Thyroid gland (tissue), 4 donors: ENCODE data around the gene YJEFN3. TPM values are rescaled to one million over a fixed set of nuclear protein-coding genes. Genes with fewer than 3 reads are reported as not detected.

Source experiments
- DNase-seq, 2 donors: peaks; one replicate each; pipeline ENCODE4 v3.0.0-alpha.2; 2019
- H3K27ac ChIP-seq, 3 donors: fragments of 200-600 bp; sonication (generic); 1 replicate in 2 of 3; 2 replicates in 1 of 3; pipeline ENCODE4 v1.5.1; 2016 to 2019; ENCODE audit warnings: mild to moderate bottlenecking in 1 of 3, moderate library complexity in 1 of 3
- H3K27me3 ChIP-seq: fragments of 200-600 bp; sonication (generic); one replicate; pipeline ENCODE4 v1.5.1; 2019
- H3K36me3 ChIP-seq, 2 donors: fragments of 200-600 bp; sonication (generic); one replicate each; pipeline ENCODE4 v1.5.1; 2016 to 2019
- H3K4me1 ChIP-seq, 2 donors: fragments of 200-600 bp; sonication (generic); one replicate each; pipeline ENCODE4 v1.5.1; 2017 to 2019
- H3K4me3 ChIP-seq, 3 donors: fragments of 200-600 bp; sonication (generic); replicated peaks in 1 of 3; 1 replicate in 2 of 3; 2 replicates in 1 of 3; pipeline ENCODE4 v1.5.1; 2016; ENCODE audit warnings: mild to moderate bottlenecking in 1 of 3
- H3K9me3 ChIP-seq: fragments of 200-600 bp; sonication (generic); one replicate; pipeline ENCODE4 v1.5.1; 2017
- POLR2A ChIP-seq, 2 donors: fragments of 450-650 bp; IDR thresholded peaks; one replicate each; pipeline ENCODE4 v1.6.1; 2017; ENCODE audit warnings: antibody characterized with exemption in 2 of 2, mild to moderate bottlenecking in 2 of 2, moderate library complexity in 1 of 2
- WGBS, 2 donors: methylation state at CpG; one replicate each; pipeline ENCODE4 v1.1.5; 2017; 5-methylcytosine and 5-hydroxymethylcytosine counted together
- intact Hi-C: fragments of 100-400 bp; cut with DNase I; formaldehyde crosslinking; loops from one replicate; pipeline ENCODE4 v1.15.1; 2023
- total RNA-seq, 4 donors: library from RNA; depleted of rRNA; stranded (reverse); fragments of >200 nt; gene quantifications; one replicate each; pipeline ENCODE4 v1.2.3, GENCODE V29; 2016
- TF ChIP-seq, protein P1 (sequence below), 6 experiments: fragments of 200-600 bp in 3 of 6; fragments of 450-650 bp in 3 of 6; sonication (generic) in 3 of 6; IDR thresholded peaks; one replicate each; pipeline ENCODE4 v1.5.1; 2016 to 2019; ENCODE audit warnings: antibody characterized with exemption in 6 of 6, mild to moderate bottlenecking in 2 of 6, inconsistent platforms in 1 of 6, moderate library complexity in 1 of 6

YJEFN3 gene
- 1 to 10 TPM in 3 of 4 donors, not detected in 1; 1.9 to 7.2 (median 2.6) TPM for total RNA-seq

GRCh38 chr19:19528721-19529490, at the start of gene YJEFN3:
TSS of gene YJEFN3 (plus strand) at chr19:19528911. CDS start at chr19:19528933, 22 bp downstream.
- Histone ChIP-seq H3K27me3 (no peaks in the 10 kb centered on the region), H3K36me3 (peaks cover 7% of the 10 kb centered on the region in 2 donors), H3K9me3 (no peaks in the 10 kb centered on the region), H3K4me3 (no peak within 1 kb of the TSS), H3K27ac (no peak within 1 kb of the TSS), H3K4me1 (peaks cover 20 to 31% of the 10 kb centered on the region in 2 donors)
- 73 to 78% methylated on average over 46 to 50 of the region's 50 CpGs for WGBS, 2 donors
- DNase-seq = no peak
- TF ChIP-seq POLR2A (IDR thresholded peaks at IDR 0.05) = no peak
- TF ChIP-seq, protein P1, sequence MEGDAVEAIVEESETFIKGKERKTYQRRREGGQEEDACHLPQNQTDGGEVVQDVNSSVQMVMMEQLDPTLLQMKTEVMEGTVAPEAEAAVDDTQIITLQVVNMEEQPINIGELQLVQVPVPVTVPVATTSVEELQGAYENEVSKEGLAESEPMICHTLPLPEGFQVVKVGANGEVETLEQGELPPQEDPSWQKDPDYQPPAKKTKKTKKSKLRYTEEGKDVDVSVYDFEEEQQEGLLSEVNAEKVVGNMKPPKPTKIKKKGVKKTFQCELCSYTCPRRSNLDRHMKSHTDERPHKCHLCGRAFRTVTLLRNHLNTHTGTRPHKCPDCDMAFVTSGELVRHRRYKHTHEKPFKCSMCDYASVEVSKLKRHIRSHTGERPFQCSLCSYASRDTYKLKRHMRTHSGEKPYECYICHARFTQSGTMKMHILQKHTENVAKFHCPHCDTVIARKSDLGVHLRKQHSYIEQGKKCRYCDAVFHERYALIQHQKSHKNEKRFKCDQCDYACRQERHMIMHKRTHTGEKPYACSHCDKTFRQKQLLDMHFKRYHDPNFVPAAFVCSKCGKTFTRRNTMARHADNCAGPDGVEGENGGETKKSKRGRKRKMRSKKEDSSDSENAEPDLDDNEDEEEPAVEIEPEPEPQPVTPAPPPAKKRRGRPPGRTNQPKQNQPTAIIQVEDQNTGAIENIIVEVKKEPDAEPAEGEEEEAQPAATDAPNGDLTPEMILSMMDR (IDR thresholded peaks at IDR 0.05) = no peak
- intact Hi-C loops = no loop called here

- Histone ChIP-seq H3K36me3 (no peaks in the 10 kb centered on the region), H3K27me3 (no peaks in the 10 kb centered on the region), H3K4me1 (peaks cover 3 to 14% of the 10 kb centered on the region in 2 donors), H3K4me3 (no peak overlapping the region), H3K27ac (no peak overlapping the region), H3K9me3 (no peaks in the 10 kb centered on the region)
- intact Hi-C loops = no loop called here
- TF ChIP-seq, protein P1 (IDR thresholded peaks at IDR 0.05) = no peak
- no peak for TF ChIP-seq POLR2A (IDR thresholded peaks at IDR 0.05)
- DNase-seq = no peak
- WGBS, 2 donors = 67 to 77% methylated on average over 5 of the region's 5 CpGs
Measured at GRCh38 chr19:19480688-19481087, 48.0 kb upstream of the YJEFN3 start.

DNA sequence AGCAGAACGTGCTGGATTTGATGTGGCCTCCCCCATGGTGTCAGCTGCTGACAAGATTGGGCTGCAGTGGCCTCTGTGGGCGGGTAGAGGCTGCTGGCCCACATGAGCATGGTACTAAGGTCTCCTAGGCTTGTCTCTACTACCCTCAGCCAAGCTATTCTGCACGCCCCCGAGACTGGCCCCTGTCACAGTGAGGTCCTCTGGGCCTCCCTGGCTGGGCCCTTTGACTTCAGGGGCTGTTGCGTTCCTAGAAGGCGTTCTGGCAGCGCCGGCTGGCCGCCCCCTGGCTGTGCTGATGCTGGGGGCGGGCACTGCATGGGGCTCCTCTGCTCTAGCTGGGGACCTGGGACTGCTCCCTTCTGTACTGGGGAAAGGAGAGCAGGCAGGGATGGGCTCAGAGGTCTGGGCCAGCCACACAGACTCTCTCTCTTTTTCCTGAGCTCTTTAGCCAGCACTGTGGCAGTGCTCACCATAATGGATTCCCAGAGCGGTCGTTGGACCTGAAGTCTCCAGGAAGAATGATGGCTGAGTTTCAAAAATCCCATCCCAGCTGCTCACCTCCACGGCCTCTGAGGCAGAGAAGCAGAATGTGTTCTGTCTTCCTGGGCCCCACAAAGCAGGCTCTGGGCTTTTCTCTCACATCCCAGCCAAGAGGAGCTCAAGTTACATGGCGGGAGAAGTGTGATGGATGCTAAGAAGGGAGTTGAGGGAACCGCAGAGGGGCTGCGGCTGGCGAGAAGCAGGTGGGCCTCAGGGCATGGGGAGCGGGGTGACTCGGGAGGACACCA, 45.7 kb upstream of the YJEFN3 start:
- H3K27ac ChIP-seq = no peak overlapping the region
- H3K4me1 ChIP-seq = peaks cover 7 to 22% of the 10 kb centered on the region in 2 donors
- no peaks in the 10 kb centered on the region for H3K9me3 ChIP-seq
- no peaks in the 10 kb centered on the region for H3K36me3 ChIP-seq
- DNase-seq = no peak
- WGBS, 2 donors = 76 to 77% methylated on average over 17 to 19 of the region's 19 CpGs
- TF ChIP-seq, protein P1 (IDR thresholded peaks at IDR 0.05) = no peak
- no peak for TF ChIP-seq POLR2A (IDR thresholded peaks at IDR 0.05)
- no peaks in the 10 kb centered on the region for H3K27me3 ChIP-seq
- intact Hi-C loops = no loop called here
- H3K4me3 ChIP-seq = no peak overlapping the region

- Histone ChIP-seq H3K4me1 (peaks cover 27 to 36% of the 10 kb centered on the region in 2 donors), H3K27ac (no peak overlapping the region), H3K9me3 (no peaks in the 10 kb centered on the region), H3K36me3 (no peaks in the 10 kb centered on the region), H3K27me3 (no peaks in the 10 kb centered on the region), H3K4me3 (no peak overlapping the region)
- no peak for DNase-seq
- intact Hi-C loops = no loop called here
- TF ChIP-seq, protein P1 (IDR thresholded peaks at IDR 0.05) = no peak
- no peak for TF ChIP-seq POLR2A (IDR thresholded peaks at IDR 0.05)
- 77 to 84% methylated on average over 14 of the region's 15 CpGs for WGBS, 2 donors
Measured at GRCh38 chr19:19485161-19485997, 43.3 kb upstream of the YJEFN3 start.
